ENCODE data around the gene RBP2. TPM values are rescaled to one million over a fixed set of nuclear protein-coding genes. Genes with fewer than 3 reads are reported as not detected.

The RBP2 gene
- total and polyA plus RNA-seq, 8 donors = 2.9 to 52.7 TPM; not detected in 6

- intact Hi-C loops (cut with DNase I; ENCODE audit: low total_unique reads) = no loop called here
- WGBS, 5 donors = 75 to 88% (median 80%) methylated on average over 2 of the region's 2 CpGs
These were observed 22.0 kb downstream of the RBP2 start for GRCh38 chr3:139454346-139454745.

GRCh38 chr3:139450159-139450558, 26.2 kb downstream of the RBP2 start:
- Histone ChIP-seq H3K36me3 (peaks cover 0 to 4% (median 0%) of the 10 kb centered on the region in 4 donors), H3K9me3 (no peaks in the 10 kb centered on the region), H3K27me3 (no peaks in the 10 kb centered on the region), H3K4me3 (no peak overlapping the region), H3K4me1 (no peaks in the 10 kb centered on the region), H3K27ac (no peak overlapping the region)
- TF ChIP-seq POLR2A (IDR thresholded peaks at IDR 0.05) = no peak
- no peak for TF ChIP-seq POLR2AphosphoS5 (IDR thresholded peaks at IDR 0.05)
- no peak for TF ChIP-seq CTCF (IDR thresholded peaks at IDR 0.05)
- TF ChIP-seq EP300 (IDR thresholded peaks at IDR 0.05) = no peak
- intact Hi-C loops (cut with DNase I; ENCODE audit: low total_unique reads) = no loop called here
- no peak for DNase-seq

More at GRCh38 chr3:139454346-139454745, 22.0 kb downstream of the RBP2 start:
- TF ChIP-seq EP300 (IDR thresholded peaks at IDR 0.05) (no peak), POLR2A (IDR thresholded peaks at IDR 0.05) (no peak), CTCF (IDR thresholded peaks at IDR 0.05) (no peak), POLR2AphosphoS5 (IDR thresholded peaks at IDR 0.05) (no peak)
- no peaks in the 10 kb centered on the region for H3K27me3 ChIP-seq
- H3K4me3 ChIP-seq = no peak overlapping the region
- H3K4me1 ChIP-seq = no peaks in the 10 kb centered on the region
- H3K36me3 ChIP-seq = peaks cover 0 to 4% (median 0%) of the 10 kb centered on the region in 4 donors
- DNase-seq = no peak
- H3K9me3 ChIP-seq = no peaks in the 10 kb centered on the region
- H3K27ac ChIP-seq = no peak overlapping the region

GRCh38 chr3:139449566-139449965, 26.8 kb downstream of the RBP2 start:
- Histone ChIP-seq H3K4me1 (no peaks in the 10 kb centered on the region), H3K36me3 (peaks cover 0 to 4% (median 0%) of the 10 kb centered on the region in 4 donors), H3K27ac (no peak overlapping the region), H3K9me3 (no peaks in the 10 kb centered on the region), H3K27me3 (no peaks in the 10 kb centered on the region), H3K4me3 (no peak overlapping the region)
- no peak for TF ChIP-seq POLR2A (IDR thresholded peaks at IDR 0.05)
- TF ChIP-seq EP300 (IDR thresholded peaks at IDR 0.05) = no peak
- TF ChIP-seq POLR2AphosphoS5 (IDR thresholded peaks at IDR 0.05) = no peak
- TF ChIP-seq CTCF (IDR thresholded peaks at IDR 0.05) = no peak
- DNase-seq = no peak
- WGBS, 5 donors = 90 to 93% (median 91%) methylated on average over 5 of the region's 5 CpGs
- intact Hi-C loops (cut with DNase I; ENCODE audit: low total_unique reads) = no loop called here

GRCh38 chr3:139448104-139448503, 28.2 kb downstream of the RBP2 start:
- WGBS, 5 donors = 68 to 83% (median 80%) methylated on average over 3 of the region's 3 CpGs
- DNase-seq = no peak
- H3K27ac ChIP-seq = no peak overlapping the region

GRCh38 chr3:139447486-139447885, 28.8 kb downstream of the RBP2 start:
- DNase-seq = no peak
- H3K36me3 ChIP-seq = peaks cover 0 to 4% (median 0%) of the 10 kb centered on the region in 4 donors
- no peaks in the 10 kb centered on the region for H3K9me3 ChIP-seq
- H3K27ac ChIP-seq = no peak overlapping the region
- no peaks in the 10 kb centered on the region for H3K27me3 ChIP-seq
- no peaks in the 10 kb centered on the region for H3K4me1 ChIP-seq
- intact Hi-C loops (cut with DNase I; ENCODE audit: low total_unique reads) = no loop called here
- no peak overlapping the region for H3K4me3 ChIP-seq
- no peak for TF ChIP-seq EP300 (IDR thresholded peaks at IDR 0.05)
- TF ChIP-seq CTCF (IDR thresholded peaks at IDR 0.05) = no peak
- TF ChIP-seq POLR2AphosphoS5 (IDR thresholded peaks at IDR 0.05) = no peak
- no peak for TF ChIP-seq POLR2A (IDR thresholded peaks at IDR 0.05)

More at GRCh38 chr3:139448104-139448503, 28.2 kb downstream of the RBP2 start:
- Histone ChIP-seq H3K4me1 (no peaks in the 10 kb centered on the region), H3K27me3 (no peaks in the 10 kb centered on the region), H3K9me3 (no peaks in the 10 kb centered on the region), H3K36me3 (peaks cover 0 to 4% (median 0%) of the 10 kb centered on the region in 4 donors), H3K4me3 (no peak overlapping the region)
- TF ChIP-seq POLR2AphosphoS5 (IDR thresholded peaks at IDR 0.05) = no peak
- intact Hi-C loops (cut with DNase I; ENCODE audit: low total_unique reads) = no loop called here
